Spleen (tissue), 11 donors: ENCODE data around the gene ATP10B. TPM values are rescaled to one million over a fixed set of nuclear protein-coding genes. Genes with fewer than 3 reads are reported as not detected.

Experiments used
- DNase-seq: peaks from one replicate; pipeline ENCODE4 v3.0.0-alpha.2; 2020
- H3K27ac ChIP-seq, 8 donors: fragments of 200-600 bp; sonication (generic) in 7 of 8; 1 replicate in 4 of 8; 2 replicates in 4 of 8; pipeline versions ENCODE4 v1.5.0 to v1.8.0; 2016 to 2021; ENCODE audit warnings: inconsistent platforms in 4 of 8, mild to moderate bottlenecking in 4 of 8, moderate library complexity in 1 of 8
- H3K27me3 ChIP-seq, 7 donors: fragments of 200-600 bp; sonication (generic) in 6 of 7; replicated peaks in 1 of 7; 1 replicate in 4 of 7; 2 replicates in 3 of 7; pipeline versions ENCODE4 v1.5.0 to v1.8.0; 2016 to 2021; ENCODE audit warnings: inconsistent platforms in 3 of 7, mild to moderate bottlenecking in 1 of 7
- H3K36me3 ChIP-seq, 6 donors: fragments of 200-600 bp; sonication (generic) in 5 of 6; 1 replicate in 4 of 6; 2 replicates in 2 of 6; pipeline versions ENCODE4 v1.5.0 to v1.8.0; 2016 to 2021; ENCODE audit warnings: inconsistent platforms in 2 of 6
- H3K4me1 ChIP-seq, 6 donors: fragments of 200-600 bp; sonication (generic) in 5 of 6; 1 replicate in 3 of 6; 2 replicates in 3 of 6; pipeline versions ENCODE4 v1.5.0 to v1.8.0; 2016 to 2021; ENCODE audit warnings: inconsistent platforms in 3 of 6
- H3K4me3 ChIP-seq, 8 donors: fragments of 200-600 bp; sonication (generic) in 7 of 8; 1 replicate in 4 of 8; 2 replicates in 4 of 8; pipeline versions ENCODE4 v1.5.0 to v1.8.0; 2016 to 2021; ENCODE audit warnings: inconsistent platforms in 4 of 8, mild to moderate bottlenecking in 4 of 8, moderate library complexity in 2 of 8
- H3K9me3 ChIP-seq, 8 donors: fragments of 200-600 bp; sonication (generic) in 7 of 8; 1 replicate in 4 of 8; 2 replicates in 4 of 8; pipeline versions ENCODE4 v1.5.0 to v1.8.0; 2016 to 2021; ENCODE audit warnings: inconsistent platforms in 4 of 8
- CTCF ChIP-seq, 11 experiments: fragments of 200-600 bp in 7 of 11; fragments of 450-650 bp in 4 of 11; sonication (generic) in 4 of 11; IDR thresholded peaks in 8 of 11; conservative IDR thresholded peaks in 3 of 11; 1 replicate in 7 of 11; 2 replicates in 4 of 11; pipeline versions ENCODE4 v1.4.0 to v1.8.0; 2016 to 2021; ENCODE audit warnings: antibody characterized with exemption in 11 of 11, inconsistent platforms in 4 of 11, mild to moderate bottlenecking in 1 of 11
- POLR2A ChIP-seq, 3 donors: fragments of 450-650 bp; IDR thresholded peaks; one replicate each; pipeline ENCODE4 v1.5.1; 2017; ENCODE audit warnings: antibody characterized with exemption in 3 of 3, mild to moderate bottlenecking in 1 of 3
- POLR2AphosphoS5 ChIP-seq, 3 donors: sonication (generic); formaldehyde crosslinking; IDR thresholded peaks; one replicate each; pipeline ENCODE4 v1.5.1; 2017; ENCODE audit warnings: antibody characterized with exemption in 3 of 3
- WGBS, 5 donors: extraction: QIAGEN DNeasy Blood & Tissue Kit in 3 of 5; methylation state at CpG; one replicate each; pipeline versions ENCODE4 v1.1.5 to v1.1.7; 2013 to 2018; 5-methylcytosine and 5-hydroxymethylcytosine counted together
- intact Hi-C: fragments of 100-400 bp; cut with DNase I; formaldehyde crosslinking; loops from one replicate; pipeline ENCODE4 v1.15.0; 2023; ENCODE audit warnings: low total_unique reads
- polyA plus RNA-seq, 3 donors: library from polyadenylated mRNA; stranded (reverse); fragments of 200-250 nt; gene quantifications; one replicate each; pipeline ENCODE4 v1.2.1, GENCODE V29; 2013
- total RNA-seq, 7 donors: library from RNA; depleted of rRNA in 3 of 7; stranded (reverse); fragments of >200 nt in 3 of 7; fragmentation: NEBNext Ultra II Directional in 4 of 7; extraction: Animal tissue kit (Norgen Biotek cat#: 25700) in 4 of 7; gene quantifications; one replicate each; pipeline versions ENCODE4 v1.1.0 to v1.2.1, GENCODE V29; 2016 to 2021
- donor health status: healthy with polysubstance abuse.
- donor health status: DM: no; HTN: no; CAD: no; lungs with moderate emphysema.
- donor health status: DM: no; HTN: no; CAD: no.
- donor health status: Bipolar disorder and iron deficiency.
- donor health status: healthy.
- donor health status: DM: no; HTN: no; CAD: no.
- donor health status: DM: yes; HTN: yes; CAD: no.

The ATP10B gene
- total and polyA plus RNA-seq, 10 donors = 0.06 TPM; not detected in 9

- Histone ChIP-seq H3K27me3 (peaks cover 0 to 20% (median 0%) of the 10 kb centered on the region in 7 donors), H3K36me3 (no peaks in the 10 kb centered on the region), H3K4me1 (no peaks in the 10 kb centered on the region), H3K27ac (no peak overlapping the region), H3K4me3 (no peak overlapping the region), H3K9me3 (no peaks in the 10 kb centered on the region)
- intact Hi-C loops = no loop called here
- DNase-seq = no peak
- 65 to 80% (median 76%) methylated on average over 5 of the region's 5 CpGs for WGBS, 5 donors
- no peak for TF ChIP-seq POLR2A (IDR thresholded peaks at IDR 0.05)
- TF ChIP-seq CTCF (IDR thresholded peaks at IDR 0.05 in 8 of 11, conservative IDR thresholded peaks at IDR 0.05 in 3 of 11) = no peak
- TF ChIP-seq POLR2AphosphoS5 (IDR thresholded peaks at IDR 0.05) = no peak
Observed at GRCh38 chr5:160657622-160658458, 194.2 kb downstream of the ATP10B start.

- Histone ChIP-seq H3K27me3 (peaks cover 0 to 20% (median 0%) of the 10 kb centered on the region in 7 donors), H3K9me3 (no peaks in the 10 kb centered on the region), H3K36me3 (no peaks in the 10 kb centered on the region), H3K27ac (no peak overlapping the region), H3K4me3 (no peak overlapping the region), H3K4me1 (no peaks in the 10 kb centered on the region)
- intact Hi-C loops = no loop called here
- TF ChIP-seq POLR2AphosphoS5 (IDR thresholded peaks at IDR 0.05) (no peak), CTCF (IDR thresholded peaks at IDR 0.05 in 8 of 11, conservative IDR thresholded peaks at IDR 0.05 in 3 of 11) (no peak), POLR2A (IDR thresholded peaks at IDR 0.05) (no peak)
- 52 to 76% (median 65%) methylated on average over 1 of the region's 1 CpG for WGBS, 5 donors
- DNase-seq = no peak
Observed at GRCh38 chr5:160657068-160657507, 194.9 kb downstream of the ATP10B start.

- no peaks in the 10 kb centered on the region for H3K36me3 ChIP-seq
- intact Hi-C loops = no loop called here
- no peaks in the 10 kb centered on the region for H3K9me3 ChIP-seq
- H3K4me3 ChIP-seq = no peak overlapping the region
- WGBS, 5 donors = 94 to 96% (median 96%) methylated on average over 8 of the region's 8 CpGs
- H3K27me3 ChIP-seq = peaks cover 0 to 20% (median 0%) of the 10 kb centered on the region in 7 donors
- TF ChIP-seq POLR2AphosphoS5 (IDR thresholded peaks at IDR 0.05) = no peak
- TF ChIP-seq CTCF (IDR thresholded peaks at IDR 0.05 in 8 of 11, conservative IDR thresholded peaks at IDR 0.05 in 3 of 11) = no peak
- TF ChIP-seq POLR2A (IDR thresholded peaks at IDR 0.05) = no peak
- no peak for DNase-seq
- no peaks in the 10 kb centered on the region for H3K4me1 ChIP-seq
- H3K27ac ChIP-seq = no peak overlapping the region
Observed at GRCh38 chr5:160655717-160656116, 196.3 kb downstream of the ATP10B start.
